Type B pancreatic cell (in vitro differentiated cells): Measurements from ENCODE around the gene TIMP1. TPM values are rescaled to one million over a fixed set of nuclear protein-coding genes. Genes with fewer than 3 reads are reported as not detected.

ENCODE experiments used
- DNase-seq: peaks from one replicate; pipeline ENCODE4 v3.0.0; 2021; ENCODE audit warnings: mixed read lengths; ENCODE audit not compliant: unreplicated experiment; ENCODE audit errors: extremely low spot score
- H3K27ac Mint-ChIP-seq: 2 replicates; pipeline ENCODE4 v1.8.0; 2021; ENCODE audit warnings: mild to moderate bottlenecking, mixed read lengths
- H3K27me3 Mint-ChIP-seq: 2 replicates; pipeline ENCODE4 v1.8.0; 2021; ENCODE audit warnings: mixed read lengths
- H3K36me3 Mint-ChIP-seq: 2 replicates; pipeline ENCODE4 v1.8.0; 2021; ENCODE audit warnings: mixed read lengths
- H3K4me1 Mint-ChIP-seq: one replicate; pipeline ENCODE4 v1.8.0; 2021; ENCODE audit warnings: mixed read lengths; ENCODE audit not compliant: unreplicated experiment
- H3K4me3 Mint-ChIP-seq: 2 replicates; pipeline ENCODE4 v1.8.0; 2021; ENCODE audit warnings: mild to moderate bottlenecking, mixed read lengths
- H3K9me3 Mint-ChIP-seq: 2 replicates; pipeline ENCODE4 v1.8.0; 2021; ENCODE audit warnings: mixed read lengths
- total RNA-seq: library from RNA; stranded (reverse); gene quantifications from 2 replicates; pipeline ENCODE4 v1.2.1, GENCODE V29; 2021; ENCODE audit warnings: low replicate concordance
- TF ChIP-seq, protein P1 (sequence below): fragments of 200-600 bp; sonication (generic); conservative IDR thresholded peaks from 2 replicates; pipeline ENCODE4 v1.5.0; 2021; ENCODE audit warnings: antibody characterized with exemption, mild to moderate bottlenecking

The TIMP1 gene
- total RNA-seq, 1 donor from 2014 or later = 95.4 TPM

DNA sequence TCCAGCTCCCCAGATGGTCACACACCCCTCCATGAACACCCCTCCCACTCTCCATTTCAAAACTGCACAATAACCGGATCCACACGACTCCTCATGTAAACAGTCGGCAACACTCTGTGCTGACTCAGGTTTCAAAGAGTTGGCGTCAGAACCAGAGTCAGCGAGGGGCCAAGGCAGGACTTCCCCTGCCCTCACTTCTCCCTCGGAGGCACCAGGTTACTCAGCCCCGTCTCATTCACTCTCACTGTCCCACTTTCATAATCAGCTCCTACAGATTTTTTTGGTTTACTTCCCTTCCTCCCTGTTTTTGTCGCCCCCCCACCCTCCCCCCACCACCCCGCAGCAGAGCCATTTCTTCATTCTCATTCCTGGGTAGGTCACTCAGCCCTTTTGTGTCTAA lies 2.7 kb upstream of the TIMP1 start:
- H3K9me3 Mint-ChIP-seq = no peaks in the 10 kb centered on the region
- TF ChIP-seq, protein P1, sequence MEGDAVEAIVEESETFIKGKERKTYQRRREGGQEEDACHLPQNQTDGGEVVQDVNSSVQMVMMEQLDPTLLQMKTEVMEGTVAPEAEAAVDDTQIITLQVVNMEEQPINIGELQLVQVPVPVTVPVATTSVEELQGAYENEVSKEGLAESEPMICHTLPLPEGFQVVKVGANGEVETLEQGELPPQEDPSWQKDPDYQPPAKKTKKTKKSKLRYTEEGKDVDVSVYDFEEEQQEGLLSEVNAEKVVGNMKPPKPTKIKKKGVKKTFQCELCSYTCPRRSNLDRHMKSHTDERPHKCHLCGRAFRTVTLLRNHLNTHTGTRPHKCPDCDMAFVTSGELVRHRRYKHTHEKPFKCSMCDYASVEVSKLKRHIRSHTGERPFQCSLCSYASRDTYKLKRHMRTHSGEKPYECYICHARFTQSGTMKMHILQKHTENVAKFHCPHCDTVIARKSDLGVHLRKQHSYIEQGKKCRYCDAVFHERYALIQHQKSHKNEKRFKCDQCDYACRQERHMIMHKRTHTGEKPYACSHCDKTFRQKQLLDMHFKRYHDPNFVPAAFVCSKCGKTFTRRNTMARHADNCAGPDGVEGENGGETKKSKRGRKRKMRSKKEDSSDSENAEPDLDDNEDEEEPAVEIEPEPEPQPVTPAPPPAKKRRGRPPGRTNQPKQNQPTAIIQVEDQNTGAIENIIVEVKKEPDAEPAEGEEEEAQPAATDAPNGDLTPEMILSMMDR = no peak
- no peak overlapping the region for H3K27ac Mint-ChIP-seq
- H3K36me3 Mint-ChIP-seq = peaks cover 9% of the 10 kb centered on the region
- no peak overlapping the region for H3K4me3 Mint-ChIP-seq
- DNase-seq = no peak
- H3K4me1 Mint-ChIP-seq = peaks cover 11% of the 10 kb centered on the region
- H3K27me3 Mint-ChIP-seq = peaks cover 4% of the 10 kb centered on the region

DNA sequence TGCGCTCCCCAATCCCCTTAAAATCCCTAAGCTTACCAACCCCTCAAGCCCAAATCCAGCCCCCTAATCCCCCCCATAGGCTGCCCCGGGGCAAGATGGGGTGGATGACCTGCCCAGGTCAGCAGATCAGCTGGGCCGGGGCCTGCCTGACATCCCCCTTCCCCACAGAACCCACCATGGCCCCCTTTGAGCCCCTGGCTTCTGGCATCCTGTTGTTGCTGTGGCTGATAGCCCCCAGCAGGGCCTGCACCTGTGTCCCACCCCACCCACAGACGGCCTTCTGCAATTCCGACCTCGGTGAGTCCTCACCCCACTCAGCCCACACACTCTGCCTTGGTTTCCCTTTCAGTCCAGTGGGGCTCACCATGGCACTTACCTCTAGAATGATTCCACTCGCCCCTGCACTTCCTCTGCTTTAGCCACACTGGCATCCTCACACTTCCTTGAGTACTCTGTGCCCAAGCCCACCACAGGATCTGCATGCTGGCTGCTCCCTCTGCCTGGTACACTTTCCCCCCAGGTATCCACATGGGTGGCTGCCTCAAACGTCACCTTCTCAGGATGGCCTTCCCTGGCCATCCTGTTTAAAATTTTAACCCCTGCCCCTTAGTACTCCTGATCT lies 1.1 kb downstream of the TIMP1 start:
- Mint-ChIP-seq H3K27me3 (no peaks in the 10 kb centered on the region), H3K4me1 (peaks cover 5% of the 10 kb centered on the region), H3K4me3 (peak overlapping the region; percentile 38), H3K9me3 (no peaks in the 10 kb centered on the region), H3K27ac (no peak overlapping the region), H3K36me3 (peaks cover 5% of the 10 kb centered on the region)
- TF ChIP-seq, protein P1 = no peak
- DNase-seq = no peak

DNA sequence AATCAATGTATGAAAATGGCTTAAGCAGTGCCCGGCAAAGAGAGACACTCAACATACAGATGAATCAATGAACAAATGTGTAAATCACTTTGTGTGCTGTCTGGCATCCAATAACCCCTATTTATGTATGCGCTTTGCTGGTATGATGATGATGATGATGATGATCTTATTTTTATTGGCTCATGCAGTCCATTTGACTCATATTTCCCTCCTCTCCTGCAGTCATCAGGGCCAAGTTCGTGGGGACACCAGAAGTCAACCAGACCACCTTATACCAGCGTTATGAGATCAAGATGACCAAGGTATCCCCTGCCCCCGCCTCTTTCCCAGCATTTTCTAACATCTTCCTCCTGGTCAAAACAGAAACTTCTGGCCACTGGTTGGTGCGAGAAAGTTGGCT lies 2.5 kb downstream of the TIMP1 start:
- Mint-ChIP-seq H3K9me3 (no peaks in the 10 kb centered on the region), H3K4me1 (peaks cover 5% of the 10 kb centered on the region), H3K4me3 (no peak overlapping the region), H3K36me3 (peaks cover 5% of the 10 kb centered on the region), H3K27ac (no peak overlapping the region), H3K27me3 (no peaks in the 10 kb centered on the region)
- no peak for DNase-seq
- TF ChIP-seq, protein P1 = no peak

DNA sequence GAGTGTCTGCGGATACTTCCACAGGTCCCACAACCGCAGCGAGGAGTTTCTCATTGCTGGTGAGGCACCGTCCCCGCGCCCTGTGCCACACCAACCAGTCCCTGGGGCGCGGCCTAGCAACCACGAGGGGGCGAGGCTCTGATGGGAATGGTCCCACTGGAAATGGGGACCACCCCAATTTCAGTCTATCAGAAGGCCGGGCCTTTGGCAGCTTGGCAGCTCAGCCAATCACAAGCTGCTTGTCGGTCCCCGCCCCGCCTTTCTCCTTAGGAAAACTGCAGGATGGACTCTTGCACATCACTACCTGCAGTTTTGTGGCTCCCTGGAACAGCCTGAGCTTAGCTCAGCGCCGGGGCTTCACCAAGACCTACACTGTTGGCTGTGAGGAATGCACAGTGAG lies 3.0 kb downstream of the TIMP1 start:
- TF ChIP-seq, protein P1 = no peak
- Mint-ChIP-seq H3K4me3 (no peak overlapping the region), H3K36me3 (peaks cover 5% of the 10 kb centered on the region), H3K4me1 (peaks cover 5% of the 10 kb centered on the region), H3K9me3 (no peaks in the 10 kb centered on the region), H3K27ac (no peak overlapping the region), H3K27me3 (no peaks in the 10 kb centered on the region)
- no peak for DNase-seq

DNA sequence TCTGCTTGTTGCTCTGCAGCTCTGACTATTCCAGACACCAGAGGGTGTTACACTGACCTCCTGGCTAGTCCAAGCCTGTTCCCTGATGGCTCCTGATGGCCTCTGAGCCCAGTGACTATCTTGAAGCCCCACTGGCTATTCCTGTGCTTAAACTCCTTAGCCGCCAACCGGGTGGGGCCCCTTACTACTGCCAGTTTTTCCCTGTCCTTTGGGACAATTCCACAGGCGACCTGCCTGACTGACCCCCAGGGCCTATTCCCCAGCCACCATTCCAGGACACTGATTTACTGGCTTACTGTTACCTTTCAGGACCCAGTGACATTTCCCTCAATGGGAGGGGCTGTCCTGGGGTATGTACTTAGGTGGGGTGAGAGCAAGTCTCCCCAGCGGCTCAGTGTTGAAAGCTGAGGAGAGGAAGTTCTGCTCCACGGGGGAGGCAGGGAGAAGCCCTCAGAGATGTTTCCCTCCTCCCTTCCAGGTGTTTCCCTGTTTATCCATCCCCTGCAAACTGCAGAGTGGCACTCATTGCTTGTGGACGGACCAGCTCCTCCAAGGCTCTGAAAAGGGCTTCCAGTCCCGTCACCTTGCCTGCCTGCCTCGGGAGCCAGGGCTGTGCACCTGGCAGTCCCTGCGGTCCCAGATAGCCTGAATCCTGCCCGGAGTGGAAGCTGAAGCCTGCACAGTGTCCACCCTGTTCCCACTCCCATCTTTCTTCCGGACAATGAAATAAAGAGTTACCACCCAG lies 4.0 kb downstream of the TIMP1 start:
- Mint-ChIP-seq H3K9me3 (no peaks in the 10 kb centered on the region), H3K4me1 (peaks cover 5% of the 10 kb centered on the region), H3K27me3 (no peaks in the 10 kb centered on the region), H3K4me3 (no peak overlapping the region), H3K27ac (no peak overlapping the region), H3K36me3 (peaks cover 5% of the 10 kb centered on the region)
- no peak for DNase-seq
- TF ChIP-seq, protein P1 = no peak
